D721Med (cell line): ENCODE data around the gene CD3D.

ENCODE experiments used
- DNase-seq: peaks from one replicate; pipeline ENCODE4 v3.0.0; 2011; ENCODE audit warnings: low spot score; ENCODE audit not compliant: insufficient read length
- FAIRE-seq: peaks from 2 replicates; lab custom pipeline; 2011; peaks lifted over from hg19 to GRCh38; lab: Jason Lieb, UNC
- CTCF ChIP-seq: IDR thresholded peaks from 2 replicates; pipeline ENCODE4 v1.5.1; 2012; ENCODE audit warnings: mild to moderate bottlenecking, control low read depth; ENCODE audit not compliant: insufficient read depth; ENCODE audit errors: missing control alignments

Gene CD3D

GRCh38 chr11:118339281-118339961 lies 3.1 kb downstream of the CD3D start:
- no peak for DNase-seq
- TF ChIP-seq CTCF: no peak
- no peak for FAIRE-seq

- FAIRE-seq (no peak), DNase-seq (no peak)
- TF ChIP-seq CTCF: no peak
These were observed 3.9 kb downstream of the CD3D start for GRCh38 chr11:118338637-118339061.

- DNase-seq: no peak
- no peak for TF ChIP-seq CTCF
- FAIRE-seq: no peak
These were observed 7.8 kb downstream of the CD3D start for GRCh38 chr11:118334745-118335144.

GRCh38 chr11:118328745-118329144 lies 13.8 kb downstream of the CD3D start:
- TF ChIP-seq CTCF: no peak
- FAIRE-seq (no peak), DNase-seq (no peak)

- DNase-seq (no peak), FAIRE-seq (no peak)
- TF ChIP-seq CTCF: no peak
These were observed 17.2 kb downstream of the CD3D start for GRCh38 chr11:118325283-118325682.

GRCh38 chr11:118322721-118323120 lies 19.8 kb downstream of the CD3D start:
- no peak for DNase-seq
- TF ChIP-seq CTCF: no peak

GRCh38 chr11:118321386-118322082 lies 21.0 kb downstream of the CD3D start:
- no peak for TF ChIP-seq CTCF
- DNase-seq (no peak), FAIRE-seq (no peak)

More at GRCh38 chr11:118322721-118323120, 19.8 kb downstream of the CD3D start:
- no peak for FAIRE-seq
